ENCODE measurements around the gene REG4. TPM values are rescaled to one million over a fixed set of nuclear protein-coding genes. Genes with fewer than 3 reads are reported as not detected.

REG4 gene
- total and polyA plus RNA-seq, 2 of the 13 experiments (the other 11 are each of a cell fraction or from before 2014, with no cell fraction given): not detected

- TF ChIP-seq PPARG (CRISPR knock-in tag; conservative IDR thresholded peaks at IDR 0.05) (0 out of 2 replicates have a peak, but pooled peaks have one; percentile 18), MYC (CRISPR knock-in tag; IDR thresholded peaks at IDR 0.05; ENCODE audit: borderline replicate concordance) (no peak), CEBPB (IDR thresholded peaks at IDR 0.05; ENCODE audit: borderline replicate concordance, low read depth, low read length) (no peak), LRRFIP1 (CRISPR knock-in tag; conservative IDR thresholded peaks at IDR 0.05) (no peak), ZNF574 (CRISPR knock-in tag; IDR thresholded peaks at IDR 0.05) (no peak), ZNF629 (CRISPR knock-in tag; conservative IDR thresholded peaks at IDR 0.05) (no peak), PATZ1 (CRISPR knock-in tag; IDR thresholded peaks at IDR 0.05) (no peak), GLMP (CRISPR knock-in tag; IDR thresholded peaks at IDR 0.05; ENCODE audit: borderline replicate concordance) (no peak), ARNT2 (CRISPR knock-in tag; IDR thresholded peaks at IDR 0.05; ENCODE audit: low read depth) (no peak), REL (CRISPR knock-in tag; conservative IDR thresholded peaks at IDR 0.05) (no peak), PTBP1 (IDR thresholded peaks at IDR 0.05; ENCODE audit: low read depth, low read length, poor library complexity, severe bottlenecking) (no peak), HIC2 (CRISPR knock-in tag; IDR thresholded peaks at IDR 0.05; ENCODE audit: low read depth) (no peak), UBTF (CRISPR knock-in tag; IDR thresholded peaks at IDR 0.05) (no peak), CREB3 (CRISPR knock-in tag; IDR thresholded peaks at IDR 0.05) (no peak)
Measured at GRCh38 chr1:119816407-119816806, 5.1 kb upstream of the REG4 start (continued).

All from HepG2 (cell line).